ENCODE data around the gene BAAT.

The BAAT gene

DNA sequence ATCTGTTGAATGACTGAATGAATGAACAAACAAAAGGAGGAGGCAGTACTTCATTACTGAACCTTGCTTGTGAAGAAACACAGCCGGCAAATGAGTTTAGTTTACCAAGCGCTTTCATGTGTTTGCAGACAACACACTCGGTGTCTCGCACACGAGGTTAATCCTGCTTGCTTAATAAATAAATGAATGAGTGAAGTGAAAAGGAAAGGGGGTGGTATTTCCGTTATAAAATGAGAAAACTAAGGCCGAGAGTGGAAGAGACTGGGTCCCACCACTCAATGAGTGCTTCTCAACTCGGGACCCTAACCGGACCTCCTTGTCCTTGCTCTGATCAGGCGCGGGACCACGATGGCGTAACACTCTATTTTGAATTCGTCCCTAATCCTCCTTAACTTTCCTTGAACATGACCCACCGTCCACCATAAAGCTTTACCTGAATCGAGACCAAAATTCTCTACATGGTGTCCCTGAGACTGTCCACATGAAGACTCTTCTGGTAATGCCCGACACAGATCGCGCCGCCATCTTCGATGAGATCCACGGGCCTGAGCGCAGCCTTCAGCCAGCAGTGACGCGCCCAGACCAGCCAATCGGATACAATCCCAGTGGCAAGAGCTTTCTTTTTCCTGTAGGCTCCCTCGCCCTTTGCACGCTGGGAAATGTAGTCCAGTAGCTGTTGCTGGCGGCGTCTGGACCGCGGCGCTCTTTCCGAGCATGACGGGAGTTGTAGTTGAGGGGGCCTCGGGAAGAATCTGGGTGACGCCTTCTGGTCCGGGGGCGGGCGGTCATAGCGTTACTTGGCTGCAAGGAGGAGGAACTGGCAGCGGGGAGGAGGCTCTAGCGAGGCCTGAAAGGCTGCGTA is 13.5 kb upstream of the BAAT start, which contains the start of the genes MRPL50 and ZNF189:
TSS of gene MRPL50 (minus strand) at position 551 of the 862 bp plus-strand sequence. CDS start at position 525, 26 bp downstream.
TSS of gene ZNF189 (plus strand) at position 784 of the 862 bp plus-strand sequence. CDS start 306 bp downstream, outside the sequence.
- peak; percentile 98 for DNase-seq

DNA sequence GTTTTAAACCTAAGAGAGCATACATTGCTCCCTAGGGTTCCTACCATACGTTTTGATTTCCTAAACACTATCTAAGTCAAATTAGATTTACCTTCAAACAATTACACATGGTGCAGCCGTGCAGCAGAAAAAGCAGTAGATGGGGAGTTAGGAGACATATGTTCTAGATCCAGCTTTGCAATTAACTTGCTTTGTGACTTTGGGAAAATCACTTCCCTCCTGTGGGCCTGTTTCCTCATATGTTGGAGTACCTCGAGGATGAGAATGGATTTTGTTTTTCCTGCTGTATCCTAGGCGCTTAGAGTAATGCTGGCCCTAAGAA is 12.9 kb upstream of the BAAT start:
- DNase-seq: no peak

DNA sequence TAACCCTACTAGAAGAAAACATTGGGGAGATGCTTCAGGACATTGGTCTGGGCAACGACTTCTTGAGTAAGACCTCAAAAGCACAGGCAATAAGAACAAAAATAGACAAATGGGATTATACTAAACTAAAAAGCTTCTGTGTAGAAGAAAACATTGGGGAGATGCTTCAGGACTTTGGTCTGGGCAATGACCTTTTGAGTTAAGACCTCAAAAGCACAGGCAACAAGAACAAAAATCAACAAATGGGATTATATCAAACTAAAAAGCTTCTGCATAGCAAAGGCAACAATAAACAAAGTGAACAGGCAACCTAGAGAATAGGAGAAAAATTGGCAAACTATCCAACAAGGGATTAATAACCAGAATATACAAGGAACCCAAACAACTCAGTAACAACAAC is 9.9 kb upstream of the BAAT start:
- no peak for DNase-seq

DNA sequence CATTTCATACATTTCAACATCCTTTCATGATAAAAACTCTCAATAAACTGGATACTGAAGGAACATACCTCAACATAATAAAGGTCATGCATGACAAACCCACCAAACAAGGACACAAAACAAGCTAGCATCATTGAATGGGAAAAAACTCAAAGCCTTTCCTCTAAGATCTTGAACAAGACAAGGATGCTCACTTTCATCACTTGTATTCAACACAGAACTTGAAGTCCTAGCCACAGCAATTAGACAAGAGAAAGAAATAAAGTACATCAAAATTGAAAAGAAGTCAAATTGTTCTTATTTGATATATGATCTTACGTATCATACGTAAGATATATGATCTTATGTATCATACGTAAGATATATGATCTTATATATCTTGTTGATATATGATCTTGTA is 8.3 kb upstream of the BAAT start:
- DNase-seq: no peak

DNA sequence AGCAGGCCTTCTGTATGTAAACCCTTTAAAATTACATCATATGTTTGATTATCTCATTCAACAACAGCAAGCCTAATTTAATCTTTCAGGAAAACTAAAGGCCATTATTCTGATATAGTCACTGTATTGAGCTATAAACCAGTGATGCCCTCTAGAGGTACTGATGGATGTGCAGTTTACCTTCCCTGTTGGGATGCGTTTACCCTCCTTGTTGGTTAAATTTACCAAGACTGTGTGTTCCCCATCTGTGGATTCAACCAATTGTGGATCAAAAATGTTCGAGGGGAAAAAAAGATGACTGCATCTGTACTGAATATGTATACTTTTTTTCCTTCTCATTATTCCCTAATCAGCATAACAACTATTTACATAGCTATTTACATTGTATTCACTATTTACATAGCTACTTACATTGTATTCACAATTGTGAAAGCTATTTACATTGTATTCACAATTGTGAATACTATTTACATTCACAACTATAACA is 3.7 kb upstream of the BAAT start:
- DNase-seq: no peak

DNA sequence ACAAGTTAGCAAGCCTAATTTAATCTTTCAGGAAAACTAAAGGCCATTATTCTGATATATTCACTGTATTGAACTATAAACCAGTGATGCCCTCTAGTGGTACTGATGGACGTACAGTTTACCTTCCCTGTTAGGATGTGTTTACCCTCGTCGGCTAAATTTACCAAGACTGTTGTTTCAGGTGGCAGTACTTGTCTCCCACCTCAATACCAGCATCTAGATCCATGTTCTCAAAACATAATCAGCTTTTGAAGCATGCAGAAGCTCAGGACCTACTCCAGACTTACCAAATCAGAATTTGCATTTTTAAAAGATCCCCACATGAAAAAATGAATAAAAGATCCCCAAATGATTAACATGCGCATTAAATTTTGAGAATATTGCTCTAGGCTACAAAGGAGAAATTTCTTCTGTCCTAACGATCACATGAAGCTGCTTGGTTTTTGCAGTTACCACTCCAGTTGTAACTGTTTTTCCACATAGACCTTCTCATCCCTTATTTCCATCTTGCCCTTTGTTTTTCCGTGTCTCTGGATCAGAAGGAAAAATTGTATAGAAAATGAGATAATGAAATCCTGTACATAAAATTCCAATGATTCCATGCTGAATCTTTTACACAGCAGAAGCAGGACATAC is 3.2 kb upstream of the BAAT start:
- no peak for DNase-seq

DNA sequence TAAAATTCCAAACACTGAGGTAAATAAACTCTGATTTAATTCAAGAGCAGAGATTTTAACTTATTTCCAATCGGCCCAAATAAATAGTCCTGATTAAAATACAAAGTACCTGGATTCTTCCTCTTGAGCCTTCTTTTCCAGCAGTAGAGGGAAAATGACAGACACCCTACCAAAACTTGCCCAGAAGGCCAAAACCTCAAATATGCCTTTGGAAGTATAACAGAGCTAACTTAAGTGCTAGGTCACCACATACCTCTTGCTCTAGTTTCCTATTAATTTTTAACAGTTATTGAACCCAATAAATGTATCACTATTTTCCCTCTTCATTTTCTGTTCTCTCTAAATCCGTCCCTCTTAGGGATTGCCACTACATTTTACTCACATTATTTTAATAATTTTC is 1.4 kb downstream of the BAAT start:
- no peak for DNase-seq

DNA sequence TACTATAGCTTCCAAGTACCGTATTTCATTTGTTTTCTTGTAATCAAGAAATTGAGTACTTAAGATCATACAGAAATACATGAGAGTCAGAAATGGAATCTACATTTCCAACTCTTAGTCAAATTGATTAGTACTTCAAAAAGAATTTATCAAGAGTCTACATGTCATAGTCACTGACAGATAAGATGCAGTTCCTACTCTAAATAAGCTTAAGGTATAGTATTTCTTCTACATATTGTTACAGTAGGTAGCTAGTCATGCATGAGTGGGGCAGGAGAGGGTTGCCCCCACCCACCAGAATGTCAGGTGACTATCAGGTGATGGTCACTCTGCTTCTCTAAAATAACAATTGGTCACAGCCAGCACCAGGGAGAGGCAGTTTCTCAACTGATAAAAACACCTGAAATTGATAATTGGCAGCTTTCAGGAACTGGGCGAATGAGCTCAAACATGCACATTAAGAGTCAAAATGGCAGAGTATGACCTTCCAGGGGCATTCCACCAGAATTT is 2.9 kb downstream of the BAAT start:
- no peak for DNase-seq

DNA sequence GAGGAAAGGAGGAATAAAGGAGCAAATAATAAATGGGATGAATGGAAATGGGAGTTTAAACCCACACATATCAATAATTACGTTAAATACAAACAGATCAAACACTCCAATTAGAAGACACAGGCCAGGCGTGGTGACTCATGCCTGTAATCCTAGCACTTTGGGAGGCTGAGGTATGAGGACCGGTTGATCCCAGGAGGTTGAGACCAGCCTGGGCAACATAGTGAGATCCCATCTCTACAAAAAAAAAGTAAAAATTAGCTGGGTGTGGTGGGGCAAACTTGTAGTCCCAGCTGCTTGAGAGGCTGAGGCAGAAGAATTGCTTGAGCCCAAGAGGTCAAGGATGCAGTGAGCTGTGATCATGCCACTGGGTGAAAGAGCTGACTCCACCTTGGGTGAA is 3.7 kb downstream of the BAAT start:
- no peak for DNase-seq

DNA sequence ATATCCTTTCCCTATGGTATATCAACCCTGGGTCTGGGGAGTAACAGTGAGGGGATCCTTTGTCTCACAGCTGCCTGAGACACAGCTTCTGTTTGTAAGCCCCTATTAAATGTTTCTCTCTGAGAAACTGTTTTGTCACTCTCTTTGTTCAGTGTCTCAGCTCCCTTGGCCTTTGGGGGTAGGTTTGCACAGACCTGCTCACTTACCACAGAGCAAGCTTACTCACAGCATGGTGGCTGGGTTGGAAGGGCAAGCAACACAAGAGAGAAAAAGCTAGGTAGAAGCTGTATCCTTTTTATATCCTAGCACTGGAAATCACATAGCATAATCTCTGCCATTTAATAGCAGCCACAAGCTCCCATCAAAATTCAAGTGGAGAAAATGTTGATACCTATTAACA is 4.5 kb downstream of the BAAT start:
- no peak for DNase-seq

DNA sequence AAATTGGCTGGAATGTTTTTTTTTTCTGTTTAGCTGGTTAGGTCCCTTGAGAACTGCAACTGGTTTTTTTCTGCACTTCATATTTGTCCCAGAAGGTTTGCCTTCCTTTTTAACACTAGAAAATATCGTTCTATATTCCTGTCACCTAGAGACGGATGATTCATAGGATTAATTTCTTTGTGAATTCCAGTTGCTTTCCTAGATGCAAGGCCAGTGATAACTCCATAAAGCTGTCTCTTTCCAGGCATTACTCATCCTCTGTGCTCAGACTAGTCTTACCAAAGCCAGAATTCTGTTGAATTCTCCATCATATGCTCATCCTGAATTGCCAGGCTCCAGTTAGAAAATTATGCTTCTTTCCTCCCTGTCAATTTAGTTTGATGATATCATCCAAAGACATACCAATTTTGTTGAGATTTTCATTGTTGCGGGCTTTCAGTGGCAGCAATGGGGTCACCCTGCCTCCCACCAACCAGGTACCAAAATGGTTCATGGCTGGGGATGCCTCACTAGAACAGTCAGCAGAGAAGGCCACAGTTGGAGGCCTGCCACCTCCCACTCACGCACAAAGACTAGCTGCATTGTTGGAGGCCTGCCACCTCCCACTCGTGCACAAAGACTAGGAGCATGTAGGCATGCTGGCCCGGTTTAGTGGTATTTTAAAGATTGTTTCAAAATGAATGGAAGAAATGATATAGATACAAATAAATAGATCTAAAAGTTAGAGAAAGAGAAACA is 8.5 kb downstream of the BAAT start:
- DNase-seq: no peak

DNA sequence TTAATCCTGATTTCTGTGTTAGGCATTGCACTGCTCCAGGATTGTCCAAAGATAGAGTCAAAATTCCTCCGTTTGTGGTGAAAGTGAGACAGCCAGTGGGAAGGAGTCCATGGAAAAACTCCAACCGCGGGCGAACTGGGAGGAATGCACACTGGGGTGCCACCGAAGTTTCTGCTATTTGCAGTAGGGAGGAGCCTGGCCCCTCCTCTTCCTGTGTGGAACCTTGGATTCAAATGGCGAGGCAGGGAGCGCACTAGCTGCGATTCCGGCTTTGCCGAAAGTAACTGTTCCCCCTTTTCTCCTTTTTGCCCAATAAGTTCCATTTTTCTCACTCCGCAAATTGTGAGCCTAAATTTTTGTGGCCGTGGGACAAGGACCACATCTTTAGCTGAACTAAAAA is 9.3 kb downstream of the BAAT start:
- DNase-seq: no peak

DNA sequence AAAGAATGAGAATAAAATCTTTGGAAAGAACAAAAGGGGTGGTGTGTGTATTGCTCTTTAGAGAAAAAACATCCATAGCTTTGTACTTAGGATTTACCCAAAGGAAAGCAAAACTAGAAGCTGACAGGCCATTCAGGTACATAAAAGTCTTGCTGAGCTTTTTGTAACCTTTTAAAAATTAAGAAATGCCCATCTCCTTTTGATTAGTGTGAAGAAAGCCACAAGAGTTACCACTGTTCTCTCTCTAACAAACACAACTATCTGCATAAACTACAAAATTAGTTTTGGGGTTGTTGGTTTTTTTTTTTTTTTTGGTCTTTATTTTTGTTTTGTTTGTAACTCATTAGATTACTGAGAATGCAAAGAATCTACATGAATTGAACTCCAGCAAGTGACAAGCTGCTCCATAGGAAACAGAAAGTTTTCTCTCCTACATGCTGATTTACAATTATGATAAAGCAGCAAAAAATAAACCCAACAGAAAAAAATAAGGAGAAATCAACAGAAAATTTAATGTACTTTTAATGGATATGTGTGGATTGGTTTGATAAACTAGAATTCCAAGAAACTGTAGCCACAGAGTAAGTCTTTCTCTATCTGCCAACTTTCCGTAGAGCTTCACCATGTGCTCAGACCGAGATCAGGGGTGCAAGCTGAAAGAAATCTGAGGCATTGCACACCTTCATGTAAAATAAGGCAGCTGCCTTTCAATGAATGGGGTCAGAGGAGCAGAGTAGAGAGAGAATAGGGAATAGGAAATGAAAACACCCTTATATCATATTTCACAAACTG is 12.3 kb downstream of the BAAT start:
- DNase-seq: no peak

DNA sequence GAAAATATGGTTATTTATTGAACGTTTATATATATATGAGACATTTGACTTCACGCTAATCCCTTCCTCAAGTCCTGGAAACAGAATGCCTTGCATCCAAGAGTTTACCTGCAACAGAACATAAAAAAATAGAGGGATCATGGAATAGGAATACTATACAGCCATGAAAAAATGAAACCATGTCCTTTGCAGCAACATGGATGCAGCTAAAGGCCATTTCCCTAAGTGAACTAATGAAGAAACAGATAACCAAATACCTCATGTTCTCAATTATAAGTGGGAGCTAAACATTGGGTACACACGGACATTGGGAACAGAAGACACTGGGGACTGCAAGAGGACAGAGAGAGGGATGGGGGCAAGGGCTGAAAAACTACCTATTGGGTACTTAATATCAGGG is 13.0 kb downstream of the BAAT start:
- DNase-seq: no peak

DNA sequence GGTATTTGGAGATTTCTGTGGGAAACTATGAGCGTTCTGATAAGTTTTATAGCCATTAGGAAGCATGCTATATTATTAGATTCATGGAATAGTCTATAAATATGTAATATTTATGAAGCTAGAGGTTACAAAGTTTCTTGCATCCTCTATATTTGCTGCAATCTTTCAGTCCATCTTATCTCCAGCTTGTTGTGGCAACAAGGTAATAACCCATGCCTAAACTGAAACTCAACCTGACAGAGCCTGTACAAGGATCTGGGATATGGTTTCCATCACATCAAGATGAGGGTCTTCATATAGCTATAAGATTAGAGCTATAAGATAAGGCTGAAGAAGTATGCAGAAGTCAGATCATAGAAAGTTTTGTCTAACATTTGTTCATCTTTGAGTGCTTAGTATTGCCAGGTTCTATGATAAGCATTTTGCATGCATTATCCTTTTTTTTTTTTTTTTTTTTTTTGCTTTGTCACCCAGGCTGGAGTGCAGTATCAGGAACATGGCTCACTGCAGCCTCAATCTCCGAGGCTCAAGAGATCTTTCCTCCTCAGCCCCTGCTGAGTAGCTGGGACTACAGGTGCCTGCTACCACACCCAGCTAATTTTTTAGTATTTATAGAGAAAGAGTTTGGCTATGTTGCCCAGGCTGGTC is 14.8 kb downstream of the BAAT start:
- DNase-seq: no peak

DNA sequence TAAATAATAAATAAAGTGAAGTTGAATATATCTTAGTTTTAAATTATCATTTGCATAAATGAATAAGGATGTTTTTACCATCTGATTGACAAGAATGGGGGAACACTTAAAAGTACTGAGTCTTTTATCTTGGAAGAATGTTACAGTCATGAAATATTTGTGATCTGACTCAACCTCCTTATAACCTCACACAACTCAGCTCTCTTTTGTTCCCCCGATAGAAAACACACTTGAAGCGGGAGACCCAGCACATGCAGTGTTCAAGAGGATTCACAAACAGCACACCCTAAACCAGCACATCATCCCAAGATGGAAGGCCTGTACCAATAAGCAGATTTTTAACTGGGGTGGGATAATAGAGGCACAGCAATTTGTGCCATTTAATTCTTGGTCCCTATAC is 15.5 kb downstream of the BAAT start:
- no peak for DNase-seq

DNA sequence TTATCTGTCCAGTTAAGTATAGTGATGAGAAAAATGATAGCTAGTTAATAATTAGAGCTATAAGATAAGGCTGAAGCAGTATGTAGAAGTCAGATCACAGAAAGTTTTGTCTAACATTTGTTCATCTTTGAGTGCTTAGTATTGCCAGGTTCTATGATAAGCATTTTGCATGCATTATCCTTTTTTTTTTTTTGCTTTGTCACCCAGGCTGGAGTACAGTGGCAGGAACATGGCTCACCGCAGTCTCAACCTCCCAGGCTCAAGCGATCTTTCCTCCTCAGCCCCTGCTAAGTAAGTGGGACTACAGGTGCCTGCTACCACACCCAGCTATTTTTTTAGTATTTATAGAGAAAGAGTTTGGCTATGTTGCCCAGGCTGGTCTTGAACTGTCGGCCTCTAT is 17.5 kb downstream of the BAAT start:
- DNase-seq: no peak

DNA sequence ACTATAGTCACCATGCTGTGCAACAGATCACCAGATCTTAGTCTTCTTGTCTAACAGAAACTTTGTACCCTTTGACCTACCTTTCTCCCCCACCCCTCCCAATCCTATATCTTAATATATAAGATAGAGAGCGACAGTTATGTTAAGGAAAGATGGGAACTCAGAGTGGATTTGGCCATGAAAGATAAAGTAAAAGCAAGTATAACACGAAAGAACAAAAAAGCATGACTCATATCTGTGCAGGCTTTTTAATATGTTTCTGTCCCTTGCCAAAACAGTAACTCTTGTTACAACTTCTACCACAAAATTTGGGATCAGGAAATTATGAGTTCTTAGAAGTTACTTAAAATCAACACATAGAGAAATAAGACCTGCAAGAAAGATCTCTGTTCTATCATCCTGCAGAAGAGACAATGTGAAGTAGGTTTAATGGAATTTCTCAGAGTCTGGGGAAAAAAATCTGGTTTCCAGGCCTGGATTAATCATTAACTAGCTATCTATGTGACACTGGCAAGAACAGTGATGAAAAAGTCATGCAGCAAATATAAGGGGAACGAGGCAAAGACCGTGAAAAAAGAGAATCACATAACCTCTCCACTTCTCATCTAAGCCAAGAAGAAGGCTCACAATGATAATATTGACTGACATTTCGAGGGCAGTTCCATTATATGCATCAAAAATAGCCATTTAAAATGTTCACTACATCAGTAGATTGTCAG is 18.6 kb downstream of the BAAT start:
- DNase-seq: no peak

DNA sequence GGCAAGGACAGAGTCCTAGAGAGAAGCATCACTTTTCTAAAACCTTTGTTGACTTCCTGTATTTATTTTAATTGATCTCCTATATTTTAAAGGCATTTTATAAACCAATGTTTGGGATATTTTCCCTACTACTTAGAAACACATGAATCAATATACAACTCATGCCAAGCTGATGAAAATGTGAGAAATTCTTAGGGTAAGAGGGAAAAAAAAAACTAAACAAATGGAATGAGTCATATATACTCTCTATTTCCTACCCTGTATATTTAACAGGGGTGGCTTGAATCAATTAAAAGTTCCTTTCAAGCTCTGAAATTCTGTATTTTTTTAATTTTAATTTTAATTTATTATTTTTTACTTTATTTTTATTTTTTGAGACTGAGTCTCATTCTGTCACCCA is 19.6 kb downstream of the BAAT start:
- DNase-seq: no peak

DNA sequence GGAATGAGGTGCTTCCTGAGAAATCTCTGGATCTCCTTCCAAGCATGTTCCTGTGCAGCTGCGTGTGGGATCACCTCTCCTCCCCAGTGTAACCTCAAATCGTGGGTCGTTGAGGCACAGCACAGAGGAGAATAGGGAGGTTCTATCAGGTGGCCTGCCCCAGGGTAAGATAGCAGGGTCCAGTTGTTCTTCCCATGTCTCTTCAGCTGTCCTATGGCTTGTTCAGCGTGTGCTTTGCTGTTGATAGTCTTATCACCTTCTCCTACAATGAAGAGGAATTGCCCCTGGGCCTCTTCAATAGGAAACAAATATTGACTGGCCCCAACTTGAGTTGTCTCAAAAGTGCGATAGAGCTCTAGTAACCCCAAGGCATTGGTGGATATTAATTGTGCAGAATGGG is 22.4 kb downstream of the BAAT start:
- no peak for DNase-seq

DNA sequence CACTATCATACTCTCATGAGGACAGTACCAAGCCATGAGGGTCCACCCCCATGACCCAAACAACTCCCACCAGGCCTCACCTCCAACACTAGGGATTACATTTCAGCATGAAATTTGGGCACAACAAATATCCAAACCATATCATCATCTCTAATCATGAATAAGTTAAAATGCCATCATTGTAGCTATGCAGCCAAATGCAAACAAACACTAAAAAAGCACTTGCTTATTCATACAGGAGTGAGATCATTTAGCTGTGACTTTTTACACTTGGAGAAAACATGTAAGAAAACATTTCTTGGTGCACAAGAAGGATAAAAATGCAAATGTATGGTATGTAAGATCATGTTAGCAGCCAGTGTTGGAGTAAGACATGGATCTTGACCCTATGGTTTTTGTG is 24.2 kb downstream of the BAAT start:
- DNase-seq: no peak
